Right lung (tissue), 5 donors: Measurements from ENCODE around the gene BST1. TPM values are rescaled to one million over a fixed set of nuclear protein-coding genes. Genes with fewer than 3 reads are reported as not detected.
A peak's percentile ranks its signal among the peaks of the same experiment; 100 is the strongest.
"Not testable (repeated sequence)": the region's sequence is repeated elsewhere in the genome, so short reads cannot be mapped to it uniquely, and the experiment has no call there.

ENCODE experiments used
- DNase-seq, 2 donors: peaks; one replicate each; pipeline ENCODE4 v3.0.0-alpha.2; 2013
- polyA plus RNA-seq, 5 donors: library from polyadenylated mRNA; unstranded; fragments of 120-200 nt; gene quantifications; one replicate each; pipeline versions ENCODE4 v1.2.1 to v1.2.3, GENCODE V29; 2013; ENCODE audit warnings: inconsistent platforms in 1 of 5, low replicate concordance in 1 of 5; ENCODE audit not compliant: insufficient read length in 5 of 5, insufficient read depth in 1 of 5

Gene BST1
- polyA plus RNA-seq, 5 donors, result 3.2 to 5.4 (median 3.9) TPM

- no peak for DNase-seq
Measured at GRCh38 chr4:15706646-15707362, 3.9 kb downstream of the BST1 start.

DNA sequence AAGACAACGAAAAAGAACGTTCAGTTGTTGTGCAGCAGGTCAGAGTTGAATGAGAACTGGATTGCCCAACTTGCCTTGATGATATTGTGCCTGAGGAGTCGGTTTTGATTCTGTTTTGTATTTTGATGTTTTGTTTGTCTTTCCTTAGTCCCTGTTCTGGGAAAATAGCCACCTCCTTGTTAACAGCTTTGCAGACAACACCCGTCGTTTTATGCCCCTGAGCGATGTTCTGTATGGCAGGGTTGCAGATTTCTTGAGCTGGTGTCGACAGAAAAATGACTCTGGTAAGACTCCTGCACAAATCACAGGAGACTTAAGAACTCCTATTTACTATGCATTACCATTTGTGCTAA is 4.5 kb downstream of the BST1 start:
- DNase-seq, result no peak

DNA sequence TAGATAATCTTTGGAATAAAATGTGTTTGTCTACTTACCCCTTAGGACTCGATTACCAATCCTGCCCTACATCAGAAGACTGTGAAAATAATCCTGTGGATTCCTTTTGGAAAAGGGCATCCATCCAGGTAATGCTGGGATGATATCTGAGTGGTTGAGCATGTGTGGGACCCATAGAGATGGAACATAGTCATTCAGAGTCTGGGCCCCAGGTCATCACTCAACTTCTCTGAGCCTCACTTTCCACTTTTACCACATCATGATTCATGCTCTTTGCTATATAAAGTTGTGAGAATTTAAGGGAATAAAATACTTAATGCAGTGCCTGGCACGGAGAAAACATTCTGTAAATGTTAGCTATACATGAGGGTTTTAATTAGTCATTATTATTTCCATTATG is 8.9 kb downstream of the BST1 start:
- DNase-seq, result no peak

DNA sequence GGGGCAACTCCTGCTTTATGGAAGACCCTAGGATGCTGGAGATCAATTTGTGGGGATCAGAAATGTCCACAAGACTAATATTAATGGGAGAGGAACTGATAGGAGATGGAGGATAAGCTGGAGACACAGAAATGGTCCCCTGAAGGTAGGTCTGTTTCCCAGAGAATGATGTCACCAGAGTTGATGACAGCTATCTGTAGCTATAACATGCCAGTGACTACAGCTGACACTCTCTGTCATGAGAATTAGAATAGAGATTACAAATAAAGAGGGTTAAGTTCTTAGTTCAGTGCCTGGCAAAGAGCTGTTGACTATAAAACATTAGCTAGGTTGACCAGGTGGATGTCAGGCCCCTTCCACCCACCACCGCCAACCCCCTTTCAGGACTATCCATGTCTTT is 9.3 kb downstream of the BST1 start:
- no peak for DNase-seq

- DNase-seq, result no peak
Measured at GRCh38 chr4:15714141-15714540, 11.3 kb downstream of the BST1 start.

DNA sequence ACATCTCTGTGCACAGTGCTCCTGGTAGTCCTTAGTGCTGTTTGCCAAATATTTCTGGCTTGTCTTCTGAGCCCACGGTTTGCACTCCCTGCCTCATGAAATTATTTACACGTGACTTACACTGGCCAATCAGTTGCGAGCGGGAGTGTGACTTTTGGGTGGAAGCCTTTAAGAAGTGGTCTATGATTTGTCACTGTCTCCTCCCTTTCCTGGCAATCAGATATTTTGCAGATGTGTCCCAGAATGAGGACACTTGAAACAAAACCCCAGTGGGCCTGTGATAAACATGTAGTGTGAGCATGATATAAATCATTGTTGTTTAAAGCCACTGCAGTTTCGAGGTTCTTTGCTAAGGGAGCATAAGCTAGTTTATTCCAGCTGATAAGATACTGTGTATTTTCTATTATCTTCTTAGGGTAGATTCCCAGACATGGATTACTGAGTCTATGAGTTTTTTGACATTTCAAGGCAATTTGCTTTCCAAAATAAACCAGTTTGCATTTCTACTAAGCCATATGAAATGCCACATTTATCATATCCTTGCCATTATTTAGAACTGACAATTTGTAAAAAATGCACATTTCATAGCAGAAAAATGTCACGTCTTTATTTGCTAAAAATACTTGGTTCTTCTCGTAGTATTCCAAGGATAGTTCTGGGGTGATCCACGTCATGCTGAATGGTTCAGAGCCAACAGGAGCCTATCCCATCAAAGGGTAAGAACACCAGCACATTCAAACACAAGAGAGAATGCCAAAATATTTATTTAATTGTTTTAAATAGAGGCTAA is 12.0 kb downstream of the BST1 start:
- DNase-seq, result peak; percentile 51

GRCh38 chr4:15716115-15716514 is 13.2 kb downstream of the BST1 start:
- DNase-seq, result no peak

GRCh38 chr4:15717086-15717485 is 14.2 kb downstream of the BST1 start:
- DNase-seq, result no peak

- no peak for DNase-seq
Measured at GRCh38 chr4:15717657-15718416, 15.0 kb downstream of the BST1 start.

DNA sequence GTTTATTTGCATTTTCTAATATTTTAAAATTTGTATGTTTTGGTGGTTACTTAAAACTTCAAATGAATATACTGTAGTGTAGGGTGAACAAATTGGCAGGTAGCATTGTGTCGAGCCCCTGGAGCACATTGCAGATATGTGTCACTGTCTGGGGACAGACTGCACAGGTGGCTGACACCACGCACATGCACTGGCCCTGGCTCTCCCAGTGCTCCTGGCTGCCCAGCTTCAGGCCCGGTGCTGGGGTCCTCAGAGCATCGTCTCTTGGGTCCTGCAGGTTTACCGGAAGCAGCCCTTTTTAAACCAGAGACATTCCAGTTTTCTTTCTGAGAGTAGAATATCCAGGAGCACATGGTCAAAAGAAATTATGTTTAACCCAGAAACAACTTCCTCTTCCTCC is 15.6 kb downstream of the BST1 start:
- DNase-seq, result no peak

DNA sequence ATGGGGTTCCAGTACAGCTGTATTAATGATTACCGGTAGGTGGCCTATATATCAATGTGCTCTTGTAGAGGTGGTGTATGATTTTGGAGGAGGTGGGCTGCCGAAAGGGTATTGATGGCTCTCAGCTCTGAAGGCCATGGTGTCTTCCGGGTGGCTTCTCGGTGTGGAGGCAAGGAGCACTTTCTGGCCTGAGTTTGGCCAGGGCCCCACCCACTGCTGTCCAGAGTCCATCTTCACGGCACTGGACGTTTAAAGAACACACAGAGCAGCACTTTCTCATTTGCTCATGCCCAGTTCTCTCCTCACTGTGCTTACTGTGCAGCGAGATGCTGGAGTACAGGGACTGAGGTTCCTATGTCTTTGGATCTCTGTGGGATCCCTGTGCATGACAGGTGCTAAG is 16.1 kb downstream of the BST1 start:
- no peak for DNase-seq

DNA sequence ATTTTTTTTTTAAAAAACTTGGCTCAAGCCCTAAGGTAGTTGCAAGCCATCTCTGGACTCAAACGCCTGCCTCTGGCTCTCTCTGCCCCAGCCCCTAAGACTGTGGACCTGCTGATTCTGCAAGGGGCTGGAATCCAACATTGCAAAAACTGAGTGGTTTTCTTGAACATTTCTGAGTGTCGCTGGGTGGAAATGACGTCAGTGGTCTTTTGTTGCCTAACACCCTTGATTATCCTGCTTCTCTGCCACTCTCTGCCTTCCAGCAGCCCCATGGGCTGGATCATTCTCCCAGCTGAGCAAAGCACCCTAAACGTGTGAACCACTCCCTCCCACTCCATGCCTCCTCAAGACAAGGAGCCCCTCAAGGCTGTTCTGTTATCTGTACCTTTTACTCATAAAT is 16.6 kb downstream of the BST1 start:
- no peak for DNase-seq

DNA sequence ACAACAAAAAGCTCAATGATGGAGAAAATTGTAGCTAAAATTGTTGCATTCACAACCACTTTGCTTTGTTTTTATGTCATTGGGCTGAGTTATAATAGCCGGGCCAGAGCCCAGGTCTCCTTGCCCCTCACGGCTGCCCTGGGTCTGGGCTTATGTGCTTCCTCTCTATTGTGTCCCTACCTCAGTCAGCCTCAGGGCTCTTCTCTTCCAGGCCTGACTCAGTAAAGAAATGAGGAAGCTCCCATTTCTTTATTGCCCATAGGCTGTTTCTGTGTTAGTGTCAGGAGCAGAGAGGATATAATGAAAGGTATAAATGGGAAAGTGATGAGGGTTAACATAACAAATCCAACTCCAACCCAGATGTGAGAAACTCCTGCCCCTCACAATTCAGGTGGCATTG is 18.0 kb downstream of the BST1 start:
- DNase-seq, result no peak

DNA sequence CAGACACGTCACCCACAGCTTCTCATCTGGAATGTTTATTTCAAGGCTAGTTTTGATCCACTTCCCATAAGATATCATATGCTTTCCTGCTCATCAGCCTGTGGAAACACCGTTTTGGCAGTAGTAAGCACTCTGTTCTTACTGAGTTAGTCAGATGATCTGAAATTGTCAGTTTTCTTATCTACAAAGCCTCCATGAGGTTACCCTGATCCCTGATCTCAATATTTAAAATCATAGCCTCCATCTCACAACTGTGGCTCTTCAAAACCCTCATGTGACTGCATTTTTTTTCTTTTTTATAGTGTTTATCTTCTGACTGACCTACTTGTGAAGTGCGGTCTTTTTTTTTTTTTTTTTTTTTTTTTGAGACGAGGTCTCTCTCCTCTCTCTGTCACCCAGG is 22.7 kb downstream of the BST1 start:
- DNase-seq, result no peak

GRCh38 chr4:15729910-15730533 is 27.2 kb downstream of the BST1 start:
- DNase-seq, result no peak

DNA sequence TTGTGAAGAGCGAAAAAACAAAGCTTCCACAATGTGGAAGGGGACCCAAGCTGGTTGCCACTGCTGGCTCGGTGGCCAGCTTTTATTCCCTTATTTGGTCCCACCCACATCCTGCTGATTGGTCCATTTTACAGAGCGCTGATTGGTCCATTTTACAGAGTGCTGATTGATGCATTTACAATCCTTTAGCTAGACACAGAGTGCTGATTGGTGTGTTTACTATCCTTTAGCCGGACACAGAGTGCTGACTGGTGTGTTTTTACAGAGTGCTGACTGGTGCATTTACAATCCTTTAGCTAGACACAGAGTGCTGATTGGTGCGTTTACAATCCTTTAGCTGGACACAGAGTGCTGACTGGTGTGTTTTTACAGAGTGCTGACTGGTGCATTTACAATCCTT is 30.2 kb downstream of the BST1 start:
- DNase-seq, result not testable (repeated sequence)

DNA sequence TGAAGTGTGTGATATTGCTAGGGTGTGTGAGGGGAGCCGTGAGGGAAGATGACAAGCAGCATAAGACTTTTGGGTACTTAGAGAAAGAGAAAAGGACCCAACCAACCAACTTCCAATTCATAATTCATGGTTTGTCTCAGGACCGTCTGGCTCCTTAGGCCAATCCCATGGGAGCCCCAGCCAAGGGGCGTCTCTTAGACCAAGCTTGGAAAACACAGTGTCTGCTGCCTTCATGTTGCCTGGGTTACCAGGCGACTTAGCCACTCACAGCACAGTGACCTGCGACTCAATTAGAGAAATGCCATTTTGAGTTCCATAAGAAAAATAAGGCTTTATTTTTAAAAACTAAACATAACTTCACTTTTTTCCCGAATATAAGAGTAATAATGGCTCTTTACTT is 32.7 kb downstream of the BST1 start:
- no peak for DNase-seq

- no peak for DNase-seq
Measured at GRCh38 chr4:15736514-15737050, 33.7 kb downstream of the BST1 start.

DNA sequence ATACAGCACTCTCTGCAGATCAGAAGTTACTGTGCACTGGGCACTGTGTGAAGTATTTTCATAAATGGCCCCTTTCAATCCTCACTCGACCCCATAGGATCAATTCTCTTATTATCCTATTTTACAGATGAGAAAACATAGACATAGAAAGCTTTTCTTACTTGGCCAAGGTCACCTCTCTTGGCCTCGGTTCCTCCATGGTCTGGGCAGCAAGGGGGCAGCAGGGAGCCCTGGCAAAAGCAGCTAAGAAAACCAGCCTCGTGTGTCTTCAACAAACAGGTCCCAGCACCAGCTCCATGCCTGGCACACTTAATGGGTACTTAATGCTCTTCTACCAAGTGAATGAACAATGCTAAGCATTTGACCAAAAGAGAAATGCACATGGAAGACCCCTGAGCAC is 34.4 kb downstream of the BST1 start:
- no peak for DNase-seq

- DNase-seq, result no peak
Measured at GRCh38 chr4:15738877-15739276, 36.0 kb downstream of the BST1 start.

- no peak for DNase-seq
Measured at GRCh38 chr4:15740764-15741404, 38.0 kb downstream of the BST1 start.
